Bronchial epithelial cell (primary cell): ENCODE data around the gene C8B. TPM values are rescaled to one million over a fixed set of nuclear protein-coding genes. Genes with fewer than 3 reads are reported as not detected.

Source experiments
- DNase-seq: peaks from one replicate; pipeline ENCODE4 v3.0.0-alpha.2; 2010; ENCODE audit warnings: low read depth
- FAIRE-seq: peaks from 2 replicates; lab custom pipeline; 2011; peaks lifted over from hg19 to GRCh38; lab: Jason Lieb, UNC
- H3K27me3 ChIP-seq: 2 replicates; pipeline ENCODE4 v1.5.1; 2011; ENCODE audit warnings: low read length; ENCODE audit not compliant: control insufficient read depth, insufficient read depth
- H3K36me3 ChIP-seq: 2 replicates; pipeline ENCODE4 v1.5.1; 2011; ENCODE audit warnings: low read length; ENCODE audit not compliant: control insufficient read depth, insufficient read depth
- H3K4me3 ChIP-seq: 2 replicates; pipeline ENCODE4 v1.5.1; 2011; ENCODE audit warnings: mild to moderate bottlenecking, low read depth, low read length, control low read depth
- CTCF ChIP-seq: IDR thresholded peaks from 2 replicates; pipeline ENCODE4 v1.5.1; 2011; ENCODE audit warnings: mild to moderate bottlenecking, moderate library complexity, low read length, control low read depth, inconsistent platforms; ENCODE audit not compliant: insufficient read depth, severe bottlenecking
- total RNA-seq: library from RNA; depleted of rRNA; stranded (reverse); fragments of >200 nt; gene quantifications from 2 replicates; pipeline ENCODE4 v1.2.1, GENCODE V29; 2014

The C8B gene
- total RNA-seq, 1 donor from 2014 or later: not detected

GRCh38 chr1:56991576-56991975 is 25.8 kb upstream of the C8B start:
- DNase-seq (no peak), FAIRE-seq (no peak)
- H3K4me3 ChIP-seq: no peak overlapping the region
- no peaks in the 10 kb centered on the region for H3K36me3 ChIP-seq
- H3K27me3 ChIP-seq: no peaks in the 10 kb centered on the region
- TF ChIP-seq CTCF: no peak

GRCh38 chr1:56986397-56986796 is 20.6 kb upstream of the C8B start:
- DNase-seq (no peak), FAIRE-seq (no peak)
- Histone ChIP-seq H3K36me3 (no peaks in the 10 kb centered on the region), H3K27me3 (no peaks in the 10 kb centered on the region), H3K4me3 (no peak overlapping the region)
- TF ChIP-seq CTCF: no peak

GRCh38 chr1:56985857-56986256 is 20.0 kb upstream of the C8B start:
- no peaks in the 10 kb centered on the region for H3K27me3 ChIP-seq
- no peak for TF ChIP-seq CTCF
- H3K36me3 ChIP-seq: no peaks in the 10 kb centered on the region
- no peak for DNase-seq
- FAIRE-seq: no peak
- no peak overlapping the region for H3K4me3 ChIP-seq

- no peak overlapping the region for H3K4me3 ChIP-seq
- H3K36me3 ChIP-seq: no peaks in the 10 kb centered on the region
- TF ChIP-seq CTCF: no peak
- no peak for DNase-seq
- no peaks in the 10 kb centered on the region for H3K27me3 ChIP-seq
- FAIRE-seq: no peak
These were observed 17.7 kb upstream of the C8B start for GRCh38 chr1:56983484-56983883.

GRCh38 chr1:56979986-56980755 is 14.4 kb upstream of the C8B start:
- Histone ChIP-seq H3K27me3 (no peaks in the 10 kb centered on the region), H3K4me3 (no peak overlapping the region), H3K36me3 (no peaks in the 10 kb centered on the region)
- no peak for TF ChIP-seq CTCF
- DNase-seq: peak; percentile 4
- FAIRE-seq: no peak

- Histone ChIP-seq H3K27me3 (no peaks in the 10 kb centered on the region), H3K36me3 (no peaks in the 10 kb centered on the region), H3K4me3 (no peak overlapping the region)
- TF ChIP-seq CTCF: no peak
- FAIRE-seq (no peak), DNase-seq (no peak)
These were observed 13.0 kb upstream of the C8B start for GRCh38 chr1:56978819-56979218.
